ENCODE data around the gene ATG101. TPM values are rescaled to one million over a fixed set of nuclear protein-coding genes. Genes with fewer than 3 reads are reported as not detected.

The ATG101 gene
- polyA plus RNA-seq, 1 donor (not counting 4 experiments of a cell fraction or from before 2014, with no cell fraction given) = 62.7 TPM

GRCh38 chr12:52057638-52058576, 11.9 kb upstream of the ATG101 start:
- Histone ChIP-seq H3K9ac (ENCODE audit: control insufficient read depth, extremely low read depth, insufficient read depth, low read length) (no peak overlapping the region), H3K9me3 (ENCODE audit: control insufficient read depth, low read depth, low read length) (no peaks in the 10 kb centered on the region), H3K79me2 (ENCODE audit: control insufficient read depth, insufficient read depth, low read length) (no peaks in the 10 kb centered on the region), H3K9me1 (ENCODE audit: control insufficient read depth, extremely low read depth, insufficient read depth, low read length) (no peaks in the 10 kb centered on the region), H4K20me1 (ENCODE audit: control insufficient read depth, extremely low read depth, insufficient read depth, low read length) (no peaks in the 10 kb centered on the region), H3K36me3 (ENCODE audit: control insufficient read depth in 2 of 2, extremely low read depth in 1 of 2, insufficient read depth in 2 of 2, low read length in 2 of 2) (no peaks in the 10 kb centered on the region), H3K4me3 (ENCODE audit: control insufficient read depth in 2 of 3, extremely low read depth in 1 of 3, insufficient read depth in 2 of 3, low read depth in 1 of 3, low read length in 3 of 3) (no peak overlapping the region), H3K4me1 (ENCODE audit: control insufficient read depth, extremely low read depth, insufficient read depth, low read length) (peaks cover under 1% of the 10 kb centered on the region), H2AFZ (ENCODE audit: control insufficient read depth, low read length) (no peak overlapping the region), H3K4me2 (ENCODE audit: control insufficient read depth, extremely low read depth, insufficient read depth, low read depth, low read length) (no peak overlapping the region), H3K27ac (ENCODE audit: control insufficient read depth, insufficient read depth, low read length) (no peak overlapping the region), H3K27me3 (ENCODE audit: control insufficient read depth, extremely low read depth, insufficient read depth, low read length) (no peaks in the 10 kb centered on the region)
- dilution Hi-C loops (cut with MboI; ENCODE audit: extremely low pct_ligation_motif_present, low sequenced_read_pairs) = no loop called here
- no peak for FAIRE-seq
- TF ChIP-seq EZH2 (IDR thresholded peaks at IDR 0.05; ENCODE audit: low read length) = no peak
- no peak for TF ChIP-seq CTCF (optimal IDR thresholded peaks at IDR 0.05 in 1 of 3, IDR thresholded peaks at IDR 0.05 in 1 of 3, conservative IDR thresholded peaks at IDR 0.05 in 1 of 3; ENCODE audit: extremely low read depth in 1 of 3, insufficient read depth in 2 of 3, low read length in 3 of 3)
- DNase-seq (ENCODE audit: low read depth, low spot score) = no peak

GRCh38 chr12:52058631-52059361, 11.0 kb upstream of the ATG101 start:
- TF ChIP-seq EZH2 (IDR thresholded peaks at IDR 0.05; ENCODE audit: low read length) (no peak), CTCF (optimal IDR thresholded peaks at IDR 0.05 in 1 of 3, IDR thresholded peaks at IDR 0.05 in 1 of 3, conservative IDR thresholded peaks at IDR 0.05 in 1 of 3; ENCODE audit: extremely low read depth in 1 of 3, insufficient read depth in 2 of 3, low read length in 3 of 3) (no peak)
- no peaks in the 10 kb centered on the region for H3K79me2 ChIP-seq (ENCODE audit: control insufficient read depth, insufficient read depth, low read length)
- H3K27ac ChIP-seq (ENCODE audit: control insufficient read depth, insufficient read depth, low read length) = no peak overlapping the region
- dilution Hi-C loops (cut with MboI; ENCODE audit: extremely low pct_ligation_motif_present, low sequenced_read_pairs) = no loop called here
- H3K27me3 ChIP-seq (ENCODE audit: control insufficient read depth, extremely low read depth, insufficient read depth, low read length) = no peaks in the 10 kb centered on the region
- H3K36me3 ChIP-seq (ENCODE audit: control insufficient read depth in 2 of 2, extremely low read depth in 1 of 2, insufficient read depth in 2 of 2, low read length in 2 of 2) = no peaks in the 10 kb centered on the region
- no peaks in the 10 kb centered on the region for H3K9me3 ChIP-seq (ENCODE audit: control insufficient read depth, low read depth, low read length)
- H4K20me1 ChIP-seq (ENCODE audit: control insufficient read depth, extremely low read depth, insufficient read depth, low read length) = no peaks in the 10 kb centered on the region
- DNase-seq (ENCODE audit: low read depth, low spot score) (no peak), FAIRE-seq (no peak)
- H3K9me1 ChIP-seq (ENCODE audit: control insufficient read depth, extremely low read depth, insufficient read depth, low read length) = no peaks in the 10 kb centered on the region
- no peaks in the 10 kb centered on the region for H3K4me1 ChIP-seq (ENCODE audit: control insufficient read depth, extremely low read depth, insufficient read depth, low read length)
- no peak overlapping the region for H3K4me2 ChIP-seq (ENCODE audit: control insufficient read depth, extremely low read depth, insufficient read depth, low read depth, low read length)
- no peak overlapping the region for H3K4me3 ChIP-seq (ENCODE audit: control insufficient read depth in 2 of 3, extremely low read depth in 1 of 3, insufficient read depth in 2 of 3, low read depth in 1 of 3, low read length in 3 of 3)
- H3K9ac ChIP-seq (ENCODE audit: control insufficient read depth, extremely low read depth, insufficient read depth, low read length) = no peak overlapping the region
- H2AFZ ChIP-seq (ENCODE audit: control insufficient read depth, low read length) = no peak overlapping the region
